Calu3 (cell line): ENCODE results near the gene TNIP2. TPM values are rescaled to one million over a fixed set of nuclear protein-coding genes. Genes with fewer than 3 reads are reported as not detected.

ENCODE experiments used
- BruUV-seq: library from RNA; stranded (reverse); fragments of 400-500 nt; replicated peaks from 2 replicates; lab custom pipeline; 2021; lab: Mats Ljungman, UMichigan
- CTCF ChIA-PET: fragments of 300-600 bp; sonication (Branson Sonifier 250); formaldehyde crosslinking; loops from one replicate; lab custom pipeline; 2022; ENCODE audit warnings: antibody characterized with exemption; lab: Charles Lee
- DNase-seq: peaks from one replicate; pipeline ENCODE4 v3.0.0; 2022
- H3K27ac Mint-ChIP-seq: one replicate; pipeline ENCODE4 v1.8.0; 2022; ENCODE audit warnings: mixed read lengths; ENCODE audit not compliant: unreplicated experiment
- H3K27me3 Mint-ChIP-seq: one replicate; pipeline ENCODE4 v1.8.0; 2022; ENCODE audit warnings: mixed read lengths; ENCODE audit not compliant: unreplicated experiment
- H3K36me3 Mint-ChIP-seq: one replicate; pipeline ENCODE4 v1.8.0; 2022; ENCODE audit warnings: mild to moderate bottlenecking, moderate library complexity, mixed read lengths; ENCODE audit not compliant: insufficient read depth, unreplicated experiment
- H3K4me1 Mint-ChIP-seq: one replicate; pipeline ENCODE4 v1.8.0; 2022; ENCODE audit warnings: mild to moderate bottlenecking, low read depth, mixed read lengths; ENCODE audit not compliant: unreplicated experiment
- H3K4me3 Mint-ChIP-seq: one replicate; pipeline ENCODE4 v1.8.0; 2022; ENCODE audit warnings: mild to moderate bottlenecking, low read depth, moderate library complexity, mixed read lengths; ENCODE audit not compliant: unreplicated experiment
- H3K9me3 Mint-ChIP-seq: one replicate; pipeline ENCODE4 v1.8.0; 2022; ENCODE audit warnings: low read depth, mixed read lengths; ENCODE audit not compliant: unreplicated experiment
- CTCF ChIP-seq: fragments of 200-600 bp; IDR thresholded peaks from one replicate; pipeline ENCODE4 v1.8.0; 2022; ENCODE audit warnings: antibody characterized with exemption; ENCODE audit not compliant: unreplicated experiment
- intact Hi-C: fragments of 100-400 bp; cut with micrococcal nuclease; formaldehyde crosslinking; loops from one replicate; pipeline ENCODE4 v1.10.0; 2022; ENCODE audit not compliant: unreplicated experiment
- total RNA-seq: library from RNA; stranded (reverse); gene quantifications from 2 replicates; pipeline ENCODE4 v1.2.3, GENCODE V29; 2022

Gene TNIP2
- total RNA-seq, 1 experiment from 2014 or later: 18.7 TPM

- CTCF ChIA-PET: no interaction called here
- Mint-ChIP-seq H3K36me3 (peaks cover 7% of the 10 kb centered on the region), H3K27ac (no peak overlapping the region), H3K9me3 (no peaks in the 10 kb centered on the region), H3K4me3 (no peak overlapping the region), H3K27me3 (no peaks in the 10 kb centered on the region), H3K4me1 (peaks cover 40% of the 10 kb centered on the region)
- intact Hi-C loops: no loop called here
- TF ChIP-seq CTCF: no peak
- no peak for DNase-seq
- no TSS peak for BruUV-seq
Measured at GRCh38 chr4:2803624-2804448, 47.7 kb upstream of the TNIP2 start.

GRCh38 chr4:2802618-2803531 is 46.7 kb upstream of the TNIP2 start:
- Mint-ChIP-seq H3K9me3 (no peaks in the 10 kb centered on the region), H3K36me3 (peaks cover 7% of the 10 kb centered on the region), H3K4me3 (no peak overlapping the region), H3K4me1 (peaks cover 40% of the 10 kb centered on the region), H3K27me3 (no peaks in the 10 kb centered on the region), H3K27ac (no peak overlapping the region)
- no peak for DNase-seq
- TF ChIP-seq CTCF: no peak
- BruUV-seq: no TSS peak
- CTCF ChIA-PET: no interaction called here
- intact Hi-C loops: no loop called here

GRCh38 chr4:2800691-2801596 is 44.8 kb upstream of the TNIP2 start:
- no TSS peak for BruUV-seq
- Mint-ChIP-seq H3K27me3 (no peaks in the 10 kb centered on the region), H3K27ac (no peak overlapping the region), H3K4me1 (peaks cover 31% of the 10 kb centered on the region), H3K9me3 (no peaks in the 10 kb centered on the region), H3K36me3 (peaks cover 7% of the 10 kb centered on the region), H3K4me3 (no peak overlapping the region)
- TF ChIP-seq CTCF: no peak
- intact Hi-C loops: no loop called here
- peak; percentile 51 for DNase-seq
- CTCF ChIA-PET: interaction anchor here (0.6 kb wide), 1 partner anchor 269 kb away, joined by 5 read pairs; no protein-coding TSS in a partner anchor
